GM23338 (cell line): Measurements from ENCODE around the gene KCNMA1. TPM values are rescaled to one million over a fixed set of nuclear protein-coding genes. Genes with fewer than 3 reads are reported as not detected.

Source experiments
- ATAC-seq: fragments of 200-7000 bp; cut with Tn5 transposase; 3 replicates; pipeline ENCODE4 v1.9.1; 2020
- DNase-seq: peaks from one replicate; pipeline ENCODE4 v3.0.0-alpha.2; 2015; ENCODE audit warnings: low spot score
- H2AFZ ChIP-seq: fragments of 200-600 bp; sonication (generic); 2 replicates; pipeline ENCODE4 v1.8.0; 2016; ENCODE audit warnings: antibody characterized with exemption, mild to moderate bottlenecking, moderate library complexity
- H3F3A ChIP-seq: fragments of 200-600 bp; sonication (generic); replicated peaks from 2 replicates; pipeline ENCODE4 v1.8.0; 2017; ENCODE audit warnings: antibody characterized with exemption, mixed run types, low read depth
- H3K27ac ChIP-seq: fragments of 200-600 bp; sonication (generic); 2 replicates; pipeline ENCODE4 v1.6.1; 2016; ENCODE audit warnings: low read depth
- H3K27me3 ChIP-seq: fragments of 200-600 bp; sonication (generic); 2 replicates; pipeline ENCODE4 v1.8.0; 2016; ENCODE audit warnings: mild to moderate bottlenecking, mixed run types, moderate library complexity; ENCODE audit not compliant: insufficient read depth
- H3K36me3 ChIP-seq: fragments of 200-600 bp; sonication (generic); 2 replicates; pipeline ENCODE4 v1.8.0; 2016; ENCODE audit warnings: mild to moderate bottlenecking; ENCODE audit not compliant: insufficient read depth
- H3K4me1 ChIP-seq: fragments of 200-600 bp; sonication (generic); 2 replicates; pipeline ENCODE4 v1.8.0; 2016; ENCODE audit warnings: mild to moderate bottlenecking, moderate library complexity; ENCODE audit not compliant: insufficient read depth
- H3K4me2 ChIP-seq: fragments of 200-600 bp; sonication (generic); 2 replicates; pipeline ENCODE4 v1.7.1; 2017; ENCODE audit warnings: mixed run types
- H3K4me3 ChIP-seq: fragments of 200-600 bp; sonication (generic); 2 replicates; pipeline ENCODE4 v1.6.1; 2016; ENCODE audit warnings: mixed run types
- H3K79me2 ChIP-seq: fragments of 200-600 bp; sonication (generic); replicated peaks from 2 replicates; pipeline ENCODE4 v1.8.0; 2017; ENCODE audit warnings: mild to moderate bottlenecking; ENCODE audit not compliant: insufficient read depth
- H3K9me2 ChIP-seq: fragments of 200-600 bp; sonication (generic); 2 replicates; pipeline ENCODE4 v1.8.0; 2017; ENCODE audit not compliant: insufficient read depth
- H4K20me1 ChIP-seq: fragments of 200-600 bp; sonication (generic); replicated peaks from 2 replicates; pipeline ENCODE4 v1.8.0; 2017; ENCODE audit warnings: mild to moderate bottlenecking; ENCODE audit not compliant: insufficient read depth
- H3K27ac Mint-ChIP-seq: 2 replicates; pipeline ENCODE4 v1.8.0; 2020; ENCODE audit warnings: inconsistent platforms, mild to moderate bottlenecking, moderate library complexity, mixed read lengths
- H3K27me3 Mint-ChIP-seq: 3 replicates; pipeline ENCODE4 v1.8.0; 2022; ENCODE audit warnings: low read depth, mild to moderate bottlenecking, moderate library complexity, mixed read lengths, inconsistent platforms; ENCODE audit not compliant: insufficient read depth, poor library complexity
- H3K36me3 Mint-ChIP-seq: 3 replicates; pipeline ENCODE4 v1.8.0; 2021; ENCODE audit warnings: low read depth, mild to moderate bottlenecking, inconsistent platforms, moderate library complexity, mixed read lengths
- H3K4me1 Mint-ChIP-seq: 3 replicates; pipeline ENCODE4 v1.8.0; 2020; ENCODE audit warnings: mild to moderate bottlenecking, inconsistent platforms, mixed read lengths
- H3K4me3 Mint-ChIP-seq: 3 replicates; pipeline ENCODE4 v1.8.0; 2021; ENCODE audit warnings: moderate library complexity, mild to moderate bottlenecking, inconsistent platforms, mixed read lengths
- H3K9me3 Mint-ChIP-seq: 3 replicates; pipeline ENCODE4 v1.8.0; 2020; ENCODE audit warnings: moderate library complexity, mild to moderate bottlenecking, inconsistent platforms, mixed read lengths
- CREB1 ChIP-seq: fragments of 250-450 bp; sonication (Bioruptor Pico); IDR thresholded peaks from 2 replicates; pipeline ENCODE4 v1.5.0; 2020; ENCODE audit warnings: low read depth, mild to moderate bottlenecking, moderate library complexity
- EZH2 ChIP-seq: fragments of 200-600 bp; sonication (generic); IDR thresholded peaks from one replicate; pipeline ENCODE4 v1.8.0; 2017; ENCODE audit warnings: antibody characterized with exemption, mild to moderate bottlenecking, low read depth; ENCODE audit not compliant: unreplicated experiment
- EZH2phosphoT487 ChIP-seq: fragments of 200-600 bp; sonication (generic); IDR thresholded peaks from one replicate; pipeline ENCODE4 v1.8.1; 2018; ENCODE audit warnings: antibody characterized with exemption; ENCODE audit not compliant: unreplicated experiment
- POLR2AphosphoS5 ChIP-seq: IDR thresholded peaks from 2 replicates; pipeline ENCODE4 v1.6.1; 2016; ENCODE audit warnings: antibody characterized with exemption, low read depth
- ZNF462 ChIP-seq: fragments of 250-450 bp; sonication (Bioruptor Pico); IDR thresholded peaks from 2 replicates; pipeline ENCODE4 v1.5.0; 2020; ENCODE audit warnings: mild to moderate bottlenecking, moderate library complexity
- polyA plus RNA-seq: library from polyadenylated mRNA; unstranded; fragments of >200 nt; fragmentation: Nextera tagmentation; extraction: Ambion mirVana; gene quantifications from 2 replicates; pipeline ENCODE4 v1.2.1, GENCODE V29; 2016
- total RNA-seq: library from RNA; depleted of rRNA; stranded (reverse); fragments of >200 nt; shearing (Covaris generic); gene quantifications from 2 replicates; pipeline ENCODE4 v1.2.3, GENCODE V29; 2014

Gene KCNMA1
- total and polyA plus RNA-seq, 2 experiments from 2014 or later: 8.2 to 9.0 TPM

- TF ChIP-seq ZNF462 (CRISPR knock-in tag) (no peak), EZH2 (no peak)
Measured at GRCh38 chr10:77043420-77043763, 594.2 kb downstream of the KCNMA1 start (continued).

DNA sequence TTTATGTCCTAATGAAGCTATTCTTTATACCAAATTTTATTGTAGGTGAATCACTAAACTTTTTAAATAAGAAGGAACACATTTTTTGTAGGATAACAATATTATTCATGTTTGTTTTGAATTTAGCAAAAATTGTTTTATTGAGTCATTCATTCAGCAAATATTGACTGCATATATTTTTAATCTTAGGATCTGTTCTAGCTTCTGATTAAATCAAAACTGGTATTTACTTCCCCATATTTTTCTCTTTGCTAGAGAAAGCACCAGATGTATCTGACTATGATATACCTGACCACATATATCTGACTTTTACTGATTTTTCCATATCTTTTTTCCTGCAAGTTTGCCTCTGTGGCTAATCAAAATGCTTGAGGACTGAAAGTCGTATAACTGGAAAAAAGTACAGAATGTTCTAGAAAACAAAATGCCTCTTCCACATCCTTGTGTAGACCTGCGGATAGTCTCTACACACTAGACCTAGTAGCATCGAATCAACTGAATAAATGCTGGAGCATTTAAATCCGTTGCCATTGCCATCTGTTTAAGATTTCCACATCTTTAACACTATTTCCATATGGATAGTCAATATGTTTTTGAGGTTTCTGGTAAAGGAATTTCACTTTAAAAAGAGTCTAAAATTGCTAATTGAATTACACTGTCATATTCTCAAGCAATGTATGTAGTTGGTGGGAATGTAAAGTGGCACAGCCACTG, 594.7 kb downstream of the KCNMA1 start:
- 0 out of 2 replicates have a peak, but pooled peaks cover 2% of the 10 kb centered on the region for H3K4me1 ChIP-seq

More for the DNA sequence above, 594.7 kb downstream of the KCNMA1 start:
- Histone ChIP-seq H3K36me3 (no peaks in the 10 kb centered on the region), H4K20me1 (no peaks in the 10 kb centered on the region), H3K79me2 (no peaks in the 10 kb centered on the region), H3K4me2 (no peak overlapping the region), H3K4me3 (no peak overlapping the region), H3K9me2 (no peaks in the 10 kb centered on the region), H2AFZ (no peak overlapping the region), H3K27me3 (no peaks in the 10 kb centered on the region), H3K27ac (no peak overlapping the region), H3F3A (no peaks in the 10 kb centered on the region)
- no peak for TF ChIP-seq ZNF462 (CRISPR knock-in tag)
- no peak for TF ChIP-seq EZH2phosphoT487
- no peak for TF ChIP-seq CREB1
- TF ChIP-seq POLR2AphosphoS5: no peak
- no peak for DNase-seq
- peaks cover 9% of the 10 kb centered on the region for H3K4me1 Mint-ChIP-seq
- H3K4me3 Mint-ChIP-seq: no peak overlapping the region
- no peak overlapping the region for H3K27ac Mint-ChIP-seq
- peaks cover 2% of the 10 kb centered on the region for H3K27me3 Mint-ChIP-seq
- no peaks in the 10 kb centered on the region for H3K9me3 Mint-ChIP-seq
- no peaks in the 10 kb centered on the region for H3K36me3 Mint-ChIP-seq
- no peak for ATAC-seq
